PC-3 (cell line): ENCODE data around the gene HMGB4. TPM values are rescaled to one million over a fixed set of nuclear protein-coding genes. Genes with fewer than 3 reads are reported as not detected.

ENCODE experiments used
- ATAC-seq: fragments of 200-7000 bp; cut with Tn5 transposase; 2 replicates; pipeline ENCODE4 v1.9.1; 2020; ENCODE audit warnings: mild to moderate bottlenecking, moderate library complexity
- BruUV-seq: library from RNA; stranded (reverse); fragments of 400-500 nt; replicated peaks from 2 replicates; lab custom pipeline; 2021; lab: Mats Ljungman, UMichigan
- CTCF ChIA-PET: fragments of 300-600 bp; sonication (Branson Sonifier 250); formaldehyde crosslinking; loops from one replicate; lab custom pipeline; 2022; ENCODE audit warnings: antibody characterized with exemption; lab: Charles Lee
- POLR2A ChIA-PET: fragments of 300-600 bp; sonication (Branson Sonifier 250); formaldehyde crosslinking; loops from one replicate; lab custom pipeline; 2022; ENCODE audit warnings: antibody characterized with exemption; ENCODE audit not compliant: unreplicated experiment; lab: Charles Lee
- DNase-seq: peaks from one replicate; pipeline ENCODE4 v3.0.0-alpha.2; 2015
- H2AFZ ChIP-seq: fragments of 300-600 bp; sonication (generic); 2 replicates; pipeline ENCODE4 v1.6.0; 2016; ENCODE audit warnings: antibody characterized with exemption, low read length
- H3F3A ChIP-seq: fragments of 300-600 bp; sonication (generic); one replicate; pipeline ENCODE4 v1.6.0; 2017; ENCODE audit warnings: antibody characterized with exemption, low read length, control low read depth, mild to moderate bottlenecking; ENCODE audit not compliant: unreplicated experiment
- H3K27ac ChIP-seq: fragments of 300-600 bp; sonication (generic); 2 replicates; pipeline ENCODE4 v1.5.1; 2016; ENCODE audit warnings: mild to moderate bottlenecking, low read length
- H3K27me3 ChIP-seq: fragments of 300-600 bp; sonication (generic); 2 replicates; pipeline ENCODE4 v1.6.1; 2016; ENCODE audit warnings: low read length, mixed read lengths
- H3K36me3 ChIP-seq: fragments of 300-600 bp; sonication (generic); 2 replicates; pipeline ENCODE4 v1.6.1; 2016; ENCODE audit warnings: low read depth, mixed run types, low read length, mixed read lengths
- H3K4me1 ChIP-seq: fragments of 300-600 bp; sonication (generic); 2 replicates; pipeline ENCODE4 v1.5.1; 2016; ENCODE audit warnings: low read length; ENCODE audit not compliant: insufficient read depth
- H3K4me2 ChIP-seq: fragments of 300-600 bp; sonication (generic); 2 replicates; pipeline ENCODE4 v1.6.0; 2016; ENCODE audit warnings: low read length
- H3K4me3 ChIP-seq: fragments of 300-600 bp; sonication (generic); 2 replicates; pipeline ENCODE4 v1.5.1; 2016; ENCODE audit warnings: mild to moderate bottlenecking, low read length, mixed read lengths
- H3K79me2 ChIP-seq: fragments of 300-600 bp; sonication (generic); 2 replicates; pipeline ENCODE4 v1.6.1; 2017; ENCODE audit warnings: low read length, mixed read lengths
- H3K9ac ChIP-seq: fragments of 300-600 bp; sonication (generic); 2 replicates; pipeline ENCODE4 v1.6.0; 2016; ENCODE audit warnings: mild to moderate bottlenecking, low read length
- H3K9me2 ChIP-seq: fragments of 300-600 bp; sonication (generic); replicated peaks from 2 replicates; pipeline ENCODE4 v1.6.1; 2016; ENCODE audit warnings: mixed run types, low read length, mixed read lengths
- H3K9me3 ChIP-seq: fragments of 300-600 bp; sonication (generic); 2 replicates; pipeline ENCODE4 v1.6.1; 2016; ENCODE audit warnings: low read length, mixed read lengths
- H4K20me1 ChIP-seq: fragments of 300-600 bp; sonication (generic); 2 replicates; pipeline ENCODE4 v1.6.1; 2016; ENCODE audit warnings: low read length, mixed read lengths
- EZH2 ChIP-seq: fragments of 300-600 bp; sonication (generic); IDR thresholded peaks from one replicate; pipeline ENCODE4 v1.6.1; 2017; ENCODE audit warnings: antibody characterized with exemption, mild to moderate bottlenecking, low read length; ENCODE audit not compliant: unreplicated experiment
- EZH2phosphoT487 ChIP-seq: fragments of 300-600 bp; sonication (generic); IDR thresholded peaks from 2 replicates; pipeline ENCODE4 v1.6.1; 2018; ENCODE audit warnings: mild to moderate bottlenecking, antibody characterized with exemption, low read length, borderline replicate concordance
- intact Hi-C: fragments of 100-400 bp; cut with micrococcal nuclease; formaldehyde crosslinking; loops from 2 replicates; pipeline ENCODE4 v1.9.0; 2023
- total RNA-seq: library from RNA; depleted of rRNA; stranded (reverse); fragments of >200 nt; gene quantifications from 2 replicates; pipeline ENCODE4 v1.2.3, GENCODE V29; 2014
- TF ChIP-seq, protein P1 (sequence below): fragments of 300-600 bp; sonication (generic); conservative IDR thresholded peaks from 2 replicates; pipeline ENCODE4 v1.5.1; 2017; ENCODE audit warnings: antibody characterized with exemption, low read depth, mild to moderate bottlenecking, low read length

HMGB4 gene
- total RNA-seq, 1 experiment from 2014 or later = not detected

GRCh38 chr1:33826711-33827110 is 37.2 kb upstream of the HMGB4 start:
- Histone ChIP-seq H3F3A (no peaks in the 10 kb centered on the region), H3K4me3 (no peak overlapping the region), H3K79me2 (no peaks in the 10 kb centered on the region), H3K9ac (no peak overlapping the region), H3K27ac (no peak overlapping the region), H3K36me3 (no peaks in the 10 kb centered on the region), H3K4me1 (no peaks in the 10 kb centered on the region), H3K9me3 (no peaks in the 10 kb centered on the region), H3K4me2 (no peak overlapping the region), H3K9me2 (no peaks in the 10 kb centered on the region), H3K27me3 (no peaks in the 10 kb centered on the region; the same call in 1 of the 2 replicates), H2AFZ (no peak overlapping the region), H4K20me1 (no peaks in the 10 kb centered on the region)
- ChIA-PET CTCF (no interaction called here), POLR2A (no interaction called here)
- no peak for DNase-seq
- intact Hi-C loops = loop anchor here (10.0 kb wide), 1 partner anchor 748 kb away; no protein-coding TSS in a partner anchor
- TF ChIP-seq, protein P1, sequence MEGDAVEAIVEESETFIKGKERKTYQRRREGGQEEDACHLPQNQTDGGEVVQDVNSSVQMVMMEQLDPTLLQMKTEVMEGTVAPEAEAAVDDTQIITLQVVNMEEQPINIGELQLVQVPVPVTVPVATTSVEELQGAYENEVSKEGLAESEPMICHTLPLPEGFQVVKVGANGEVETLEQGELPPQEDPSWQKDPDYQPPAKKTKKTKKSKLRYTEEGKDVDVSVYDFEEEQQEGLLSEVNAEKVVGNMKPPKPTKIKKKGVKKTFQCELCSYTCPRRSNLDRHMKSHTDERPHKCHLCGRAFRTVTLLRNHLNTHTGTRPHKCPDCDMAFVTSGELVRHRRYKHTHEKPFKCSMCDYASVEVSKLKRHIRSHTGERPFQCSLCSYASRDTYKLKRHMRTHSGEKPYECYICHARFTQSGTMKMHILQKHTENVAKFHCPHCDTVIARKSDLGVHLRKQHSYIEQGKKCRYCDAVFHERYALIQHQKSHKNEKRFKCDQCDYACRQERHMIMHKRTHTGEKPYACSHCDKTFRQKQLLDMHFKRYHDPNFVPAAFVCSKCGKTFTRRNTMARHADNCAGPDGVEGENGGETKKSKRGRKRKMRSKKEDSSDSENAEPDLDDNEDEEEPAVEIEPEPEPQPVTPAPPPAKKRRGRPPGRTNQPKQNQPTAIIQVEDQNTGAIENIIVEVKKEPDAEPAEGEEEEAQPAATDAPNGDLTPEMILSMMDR = no peak
- no peak for TF ChIP-seq EZH2phosphoT487
- no peak for TF ChIP-seq EZH2
- no TSS peak for BruUV-seq
- no peak for ATAC-seq

- POLR2A ChIA-PET = no interaction called here
- no peaks in the 10 kb centered on the region for H3K4me1 ChIP-seq
- no peak overlapping the region for H3K4me2 ChIP-seq
- DNase-seq (no peak), ATAC-seq (no peak)
- no peak overlapping the region for H3K27ac ChIP-seq
- H3K9ac ChIP-seq = no peak overlapping the region
- H3K9me3 ChIP-seq = no peaks in the 10 kb centered on the region
- TF ChIP-seq EZH2phosphoT487 = no peak
- no peak for TF ChIP-seq EZH2
- TF ChIP-seq, protein P1 = no peak
- no peaks in the 10 kb centered on the region for H3K79me2 ChIP-seq
- no TSS peak for BruUV-seq
- H3F3A ChIP-seq = no peaks in the 10 kb centered on the region
- CTCF ChIA-PET = no interaction called here
- no peaks in the 10 kb centered on the region for H3K9me2 ChIP-seq
- no peak overlapping the region for H2AFZ ChIP-seq
- no peaks in the 10 kb centered on the region for H3K27me3 ChIP-seq
- H3K4me3 ChIP-seq = no peak overlapping the region
- H4K20me1 ChIP-seq = no peaks in the 10 kb centered on the region
- H3K36me3 ChIP-seq = no peaks in the 10 kb centered on the region
- intact Hi-C loops = loop anchor here (10.0 kb wide), 1 partner anchor 747 kb away; no protein-coding TSS in a partner anchor
Measured at GRCh38 chr1:33828059-33828458, 35.8 kb upstream of the HMGB4 start.

DNA sequence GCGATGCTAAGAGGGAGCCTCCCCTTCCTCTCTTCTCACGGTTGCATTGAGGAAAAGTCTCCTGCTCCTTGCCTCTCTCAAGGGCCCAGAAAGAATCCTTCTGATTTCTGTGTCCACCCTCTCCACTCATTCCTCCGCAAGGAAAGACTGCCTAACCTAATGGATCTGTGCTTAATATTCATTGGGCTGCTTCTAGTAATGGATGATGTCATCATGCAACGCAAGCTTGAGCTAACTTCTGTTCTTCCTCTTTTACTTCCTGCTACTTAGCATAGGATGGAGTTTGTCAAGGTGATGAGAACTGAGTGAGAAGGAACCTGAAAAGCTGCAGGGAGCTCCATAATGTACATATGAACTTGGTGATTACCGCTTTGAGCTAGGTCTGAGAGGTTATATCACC is 35.2 kb upstream of the HMGB4 start:
- ChIA-PET CTCF (no interaction called here), POLR2A (no interaction called here)
- DNase-seq (no peak), ATAC-seq (no peak)
- Histone ChIP-seq H3F3A (no peaks in the 10 kb centered on the region), H3K9ac (no peak overlapping the region), H3K4me2 (no peak overlapping the region), H3K27me3 (no peaks in the 10 kb centered on the region), H4K20me1 (no peaks in the 10 kb centered on the region), H3K9me3 (no peaks in the 10 kb centered on the region), H3K36me3 (no peaks in the 10 kb centered on the region), H3K79me2 (no peaks in the 10 kb centered on the region), H3K4me3 (no peak overlapping the region), H3K4me1 (no peaks in the 10 kb centered on the region), H3K27ac (no peak overlapping the region), H3K9me2 (no peaks in the 10 kb centered on the region), H2AFZ (no peak overlapping the region)
- no peak for TF ChIP-seq EZH2phosphoT487
- TF ChIP-seq, protein P1 = no peak
- TF ChIP-seq EZH2 = no peak
- intact Hi-C loops = loop anchor here (10.0 kb wide), 1 partner anchor 746 kb away; no protein-coding TSS in a partner anchor
- BruUV-seq = no TSS peak
